Muscle of arm (tissue), 14 donors: Measurements from ENCODE around the gene FAM83E. TPM values are rescaled to one million over a fixed set of nuclear protein-coding genes. Genes with fewer than 3 reads are reported as not detected.
A peak's percentile ranks its signal among the peaks of the same experiment; 100 is the strongest.
"Not testable (repeated sequence)": the region's sequence is repeated elsewhere in the genome, so short reads cannot be mapped to it uniquely, and the experiment has no call there.

Experiments used
- DNase-seq: peaks from one replicate; pipeline ENCODE4 v3.0.0-alpha.2; 2013
- long read RNA-seq, 11 donors: transcript quantifications; one replicate each; lab custom pipeline, GENCODE V29; 2026
- polyA plus RNA-seq, 12 donors: library from polyadenylated mRNA; unstranded; fragments of 120-200 nt; gene quantifications; one replicate each; pipeline ENCODE4 v1.2.1, GENCODE V29; 2013; ENCODE audit not compliant: insufficient read length in 12 of 12

FAM83E gene
- 10 to 100 TPM in 1 of 12 donors, 1 to 10 TPM in 2, under 1 TPM in 4, not detected in 5; 0.09 to 18.2 (median 0.46) TPM for polyA plus RNA-seq
- long read RNA-seq, donor 1, partial matches to known transcripts, result 0 of 4 reads
- long read RNA-seq, donor 1, other reads (novel, unspliced or antisense), result 0 of 4 reads
- long read RNA-seq, donor 2, result 0 reads
- long read RNA-seq, donor 3, result 0 reads
- long read RNA-seq, donor 4, result 0 reads
- long read RNA-seq, donor 5, result 0 reads
- long read RNA-seq, donor 6, result 0 reads
- long read RNA-seq, donor 7, result 0 reads
- long read RNA-seq, donor 8, result 0 reads
- long read RNA-seq, donor 9, result 0 reads
- long read RNA-seq, donor 10, result 0 reads
- long read RNA-seq, donor 11, result 0 reads

GRCh38 chr19:48614436-48615230, at the start of gene FAM83E:
Gene FAM83E, minus strand, starts transcription at chr19:48615076. Its CDS starts 1,704 bp downstream, at chr19:48613372.
- no peak for DNase-seq

- DNase-seq, result no peak
These were observed 49.6 kb upstream of the FAM83E start for GRCh38 chr19:48664476-48664875.

- DNase-seq, result no peak
These were observed 48.8 kb upstream of the FAM83E start for GRCh38 chr19:48663667-48664066.

- DNase-seq, result no peak
These were observed 46.8 kb upstream of the FAM83E start for GRCh38 chr19:48661711-48662090.

GRCh38 chr19:48660852-48661710, 46.2 kb upstream of the FAM83E start:
- peak; percentile 86 for DNase-seq

GRCh38 chr19:48659768-48660167, 44.9 kb upstream of the FAM83E start:
- DNase-seq, result no peak

GRCh38 chr19:48658483-48658882, 43.6 kb upstream of the FAM83E start:
- no peak for DNase-seq

GRCh38 chr19:48657828-48658227, 43.0 kb upstream of the FAM83E start:
- DNase-seq, result not testable (repeated sequence)

GRCh38 chr19:48656840-48657474, 42.1 kb upstream of the FAM83E start:
- DNase-seq, result no peak

GRCh38 chr19:48654299-48655059, 39.6 kb upstream of the FAM83E start:
- no peak for DNase-seq

- no peak for DNase-seq
These were observed 36.8 kb upstream of the FAM83E start for GRCh38 chr19:48651683-48652048.

- no peak for DNase-seq
These were observed 36.3 kb upstream of the FAM83E start for GRCh38 chr19:48650974-48651682.

- no peak for DNase-seq
These were observed 33.3 kb upstream of the FAM83E start for GRCh38 chr19:48648134-48648533.

- no peak for DNase-seq
These were observed 31.9 kb upstream of the FAM83E start for GRCh38 chr19:48646722-48647216.

GRCh38 chr19:48646001-48646721, 31.3 kb upstream of the FAM83E start, which contains the start of gene CA11:
Gene CA11, minus strand, starts transcription at chr19:48646187. Its CDS starts 555 bp downstream, at chr19:48645632.
- DNase-seq, result peak; percentile 92

GRCh38 chr19:48645620-48646000, 30.7 kb upstream of the FAM83E start:
- DNase-seq, result no peak

GRCh38 chr19:48644839-48645619, 30.2 kb upstream of the FAM83E start:
- peak; percentile 82 for DNase-seq

- no peak for DNase-seq
These were observed 29.5 kb upstream of the FAM83E start for GRCh38 chr19:48644355-48644754.
